ENCODE results near the gene ZMYM4. TPM values are rescaled to one million over a fixed set of nuclear protein-coding genes. Genes with fewer than 3 reads are reported as not detected.
"Not testable (repeated sequence)": the region's sequence is repeated elsewhere in the genome, so short reads cannot be mapped to it uniquely, and the experiment has no call there.

The ZMYM4 gene
- total RNA-seq, 1 donor from 2014 or later = 95.8 TPM

- Mint-ChIP-seq H3K27me3 (no peaks in the 10 kb centered on the region), H3K9me3 (ENCODE audit: low read depth) (no peaks in the 10 kb centered on the region), H3K27ac (peak overlapping the region; percentile 79), H3K4me1 (ENCODE audit: low read depth) (peaks cover 26% of the 10 kb centered on the region), H3K4me3 (ENCODE audit: low read depth) (no peak overlapping the region), H3K36me3 (ENCODE audit: insufficient read depth) (peaks cover 17% of the 10 kb centered on the region)
- no peak for DNase-seq (ENCODE audit: low spot score, unreplicated experiment)
- no peak for TF ChIP-seq CTCF (IDR thresholded peaks at IDR 0.05; ENCODE audit: unreplicated experiment)
Measured at GRCh38 chr1:35324486-35324885, 56.0 kb downstream of the ZMYM4 start.

GRCh38 chr1:35326246-35326866 lies 57.8 kb downstream of the ZMYM4 start:
- Mint-ChIP-seq H3K27ac (no peak overlapping the region), H3K9me3 (ENCODE audit: low read depth) (no peaks in the 10 kb centered on the region), H3K36me3 (ENCODE audit: insufficient read depth) (peaks cover 12% of the 10 kb centered on the region), H3K27me3 (no peaks in the 10 kb centered on the region), H3K4me1 (ENCODE audit: low read depth) (peaks cover 10% of the 10 kb centered on the region), H3K4me3 (ENCODE audit: low read depth) (no peak overlapping the region)
- no peak for TF ChIP-seq CTCF (IDR thresholded peaks at IDR 0.05; ENCODE audit: unreplicated experiment)
- DNase-seq (ENCODE audit: low spot score, unreplicated experiment) = no peak

GRCh38 chr1:35331618-35332017 lies 63.1 kb downstream of the ZMYM4 start:
- not testable (repeated sequence) for H3K9me3 Mint-ChIP-seq (ENCODE audit: low read depth); H3K4me1 Mint-ChIP-seq (ENCODE audit: low read depth); H3K4me3 Mint-ChIP-seq (ENCODE audit: low read depth); H3K27ac Mint-ChIP-seq; H3K27me3 Mint-ChIP-seq; DNase-seq (ENCODE audit: low spot score, unreplicated experiment)
- peaks cover 13% of the 10 kb centered on the region for H3K36me3 Mint-ChIP-seq (ENCODE audit: insufficient read depth)

DNA sequence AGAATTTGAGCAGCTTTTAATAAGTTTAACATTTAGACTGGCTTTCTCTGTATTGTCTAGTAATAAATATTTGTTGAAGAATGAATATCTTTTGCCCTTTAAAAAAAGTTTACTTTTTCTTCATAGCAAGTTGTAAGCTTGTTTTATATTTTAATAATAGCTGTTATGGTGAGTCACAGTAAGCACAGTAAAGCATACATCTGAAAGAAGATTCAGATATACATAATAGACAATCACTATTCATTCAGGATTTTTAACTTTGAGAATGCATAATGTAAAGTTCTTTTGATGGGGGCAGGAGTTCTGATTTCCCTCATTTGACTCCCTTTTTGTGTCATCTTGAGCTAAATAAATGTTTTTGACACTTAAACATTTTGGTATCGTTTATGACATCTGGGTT lies 66.0 kb downstream of the ZMYM4 start:
- Mint-ChIP-seq H3K36me3 (ENCODE audit: insufficient read depth) (peaks cover 17% of the 10 kb centered on the region), H3K4me1 (ENCODE audit: low read depth) (no peaks in the 10 kb centered on the region), H3K4me3 (ENCODE audit: low read depth) (no peak overlapping the region), H3K27me3 (no peaks in the 10 kb centered on the region), H3K27ac (no peak overlapping the region), H3K9me3 (ENCODE audit: low read depth) (peaks cover 2% of the 10 kb centered on the region)
- DNase-seq (ENCODE audit: low spot score, unreplicated experiment) = no peak
- no peak for TF ChIP-seq CTCF (IDR thresholded peaks at IDR 0.05; ENCODE audit: unreplicated experiment)

- peaks cover 2% of the 10 kb centered on the region for H3K9me3 Mint-ChIP-seq (ENCODE audit: low read depth)
- no peaks in the 10 kb centered on the region for H3K27me3 Mint-ChIP-seq
- no peaks in the 10 kb centered on the region for H3K4me1 Mint-ChIP-seq (ENCODE audit: low read depth)
- H3K27ac Mint-ChIP-seq = no peak overlapping the region
- peaks cover 14% of the 10 kb centered on the region for H3K36me3 Mint-ChIP-seq (ENCODE audit: insufficient read depth)
- no peak for DNase-seq (ENCODE audit: low spot score, unreplicated experiment)
- no peak overlapping the region for H3K4me3 Mint-ChIP-seq (ENCODE audit: low read depth)
- no peak for TF ChIP-seq CTCF (IDR thresholded peaks at IDR 0.05; ENCODE audit: unreplicated experiment)
Measured at GRCh38 chr1:35340519-35340918, 72.0 kb downstream of the ZMYM4 start.

DNA sequence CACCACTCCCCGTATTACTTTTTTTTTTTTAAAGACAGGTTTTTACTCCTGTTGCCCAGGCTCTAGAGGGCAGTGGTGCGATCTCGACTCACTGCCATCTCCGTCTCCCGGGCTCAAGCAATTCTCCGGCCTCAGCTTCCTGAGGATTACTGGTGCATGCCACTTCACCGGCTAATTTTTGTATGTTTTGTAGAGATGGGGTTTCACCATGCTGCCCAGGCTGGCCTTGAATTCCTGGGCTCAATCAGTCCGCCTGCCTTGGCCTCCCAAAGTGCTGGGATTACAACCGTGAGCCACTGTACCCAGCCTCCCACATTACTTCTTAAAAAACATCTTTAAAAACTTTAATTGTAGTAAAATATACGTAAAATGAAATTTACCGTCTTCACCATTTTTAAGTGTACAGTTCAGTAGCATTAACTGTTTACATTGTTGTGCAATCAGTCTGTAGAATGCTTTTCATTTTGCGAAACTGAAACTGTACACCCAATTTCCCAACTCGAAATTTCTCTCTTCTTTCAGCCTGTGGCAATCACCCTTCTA lies 77.0 kb downstream of the ZMYM4 start:
- H3K27me3 Mint-ChIP-seq = no peaks in the 10 kb centered on the region
- H3K4me3 Mint-ChIP-seq (ENCODE audit: low read depth) = no peak overlapping the region
- TF ChIP-seq CTCF (IDR thresholded peaks at IDR 0.05; ENCODE audit: unreplicated experiment) = no peak
- no peak overlapping the region for H3K27ac Mint-ChIP-seq
- no peaks in the 10 kb centered on the region for H3K9me3 Mint-ChIP-seq (ENCODE audit: low read depth)
- DNase-seq (ENCODE audit: low spot score, unreplicated experiment) = no peak
- H3K36me3 Mint-ChIP-seq (ENCODE audit: insufficient read depth) = no peaks in the 10 kb centered on the region
- no peaks in the 10 kb centered on the region for H3K4me1 Mint-ChIP-seq (ENCODE audit: low read depth)
